Lung microvascular endothelial cell (primary cell): ENCODE results near the gene NFIC. TPM values are rescaled to one million over a fixed set of nuclear protein-coding genes. Genes with fewer than 3 reads are reported as not detected.
A peak's percentile ranks its signal among the peaks of the same experiment; 100 is the strongest.
"Not testable (repeated sequence)": the region's sequence is repeated elsewhere in the genome, so short reads cannot be mapped to it uniquely, and the experiment has no call there.

Experiments
- DNase-seq, 2 donors: peaks; one replicate each; pipeline versions ENCODE4 v3.0.0 to v3.0.0-alpha.2; 2010; ENCODE audit warnings: low read depth in 2 of 2
- total RNA-seq: library from RNA; depleted of rRNA; stranded (reverse); fragments of >200 nt; gene quantifications from 2 replicates; pipeline ENCODE4 v1.2.1, GENCODE V29; 2014

Gene NFIC
- total RNA-seq: 9.4 and 11.7 TPM in 2 replicates

GRCh38 chr19:3365836-3366752, at the start of gene NFIC:
Gene NFIC (plus strand): TSS chr19:3366583. CDS start chr19:3366637, 54 bp downstream.
- peak; percentile 54 to 61 for DNase-seq

- DNase-seq: no peak
These were observed 49.6 kb upstream of the NFIC start for GRCh38 chr19:3316659-3317207.

- no peak for DNase-seq
These were observed 46.6 kb upstream of the NFIC start for GRCh38 chr19:3319643-3320353.

GRCh38 chr19:3320354-3320670, 46.1 kb upstream of the NFIC start:
- DNase-seq: no peak

GRCh38 chr19:3320853-3321252, 45.5 kb upstream of the NFIC start:
- DNase-seq: no peak

GRCh38 chr19:3321696-3322095, 44.7 kb upstream of the NFIC start:
- no peak for DNase-seq

GRCh38 chr19:3322199-3322978, 44.0 kb upstream of the NFIC start:
- DNase-seq: no peak

- DNase-seq: no peak
These were observed 43.4 kb upstream of the NFIC start for GRCh38 chr19:3323026-3323425.

GRCh38 chr19:3323658-3324057, 42.7 kb upstream of the NFIC start:
- no peak for DNase-seq

GRCh38 chr19:3324405-3324856, 42.0 kb upstream of the NFIC start:
- peak; percentile 32 to 56 for DNase-seq

GRCh38 chr19:3325451-3325850, 40.9 kb upstream of the NFIC start:
- DNase-seq: no peak

- no peak for DNase-seq
These were observed 37.6 kb upstream of the NFIC start for GRCh38 chr19:3328743-3329142.

GRCh38 chr19:3330047-3330446, 36.3 kb upstream of the NFIC start:
- DNase-seq: no peak

GRCh38 chr19:3332232-3332631, 34.2 kb upstream of the NFIC start:
- DNase-seq: not testable (repeated sequence)

- DNase-seq: no peak
These were observed 33.3 kb upstream of the NFIC start for GRCh38 chr19:3333020-3333583.

- DNase-seq: no peak
These were observed 32.7 kb upstream of the NFIC start for GRCh38 chr19:3333662-3334061.

GRCh38 chr19:3334749-3335430, 31.5 kb upstream of the NFIC start:
- DNase-seq: not testable (repeated sequence)

GRCh38 chr19:3335431-3336350, 30.7 kb upstream of the NFIC start:
- peak in 1 of 2 donors; percentile 40 for DNase-seq

GRCh38 chr19:3336351-3336679, 30.1 kb upstream of the NFIC start:
- no peak for DNase-seq
